HG03378 (cell line): ENCODE measurements around the gene PLGRKT.
"Not testable (repeated sequence)": the region's sequence is repeated elsewhere in the genome, so short reads cannot be mapped to it uniquely, and the experiment has no call there.

Experiments
- ATAC-seq: cut with Tn5 transposase; IDR thresholded peaks from one replicate; pipeline ENCODE4 v1.9.1; 2021; ENCODE audit warnings: mild to moderate bottlenecking, moderate library complexity; ENCODE audit not compliant: unreplicated experiment

Gene PLGRKT

DNA sequence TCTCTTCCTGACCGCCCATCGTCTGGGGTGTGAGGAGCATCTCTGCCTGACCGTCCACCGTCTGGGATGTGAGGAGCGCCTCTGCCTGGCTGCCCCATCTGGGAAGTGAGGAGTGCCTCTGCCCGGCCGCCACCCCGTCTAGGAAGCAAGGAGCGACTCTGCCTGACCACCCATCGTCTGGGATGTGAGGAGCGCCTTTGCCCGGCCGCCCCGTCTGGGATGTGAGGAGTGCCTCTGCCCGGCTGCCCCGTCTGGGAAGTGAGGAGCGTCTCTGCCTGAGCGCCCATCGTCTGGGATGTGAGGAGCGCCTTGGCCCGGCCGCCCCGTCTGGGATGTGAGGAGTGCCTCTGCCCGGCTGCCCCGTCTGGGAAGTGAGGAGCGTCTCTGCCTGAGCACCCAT, 4.4 kb downstream of the PLGRKT start:
- ATAC-seq, result not testable (repeated sequence)

DNA sequence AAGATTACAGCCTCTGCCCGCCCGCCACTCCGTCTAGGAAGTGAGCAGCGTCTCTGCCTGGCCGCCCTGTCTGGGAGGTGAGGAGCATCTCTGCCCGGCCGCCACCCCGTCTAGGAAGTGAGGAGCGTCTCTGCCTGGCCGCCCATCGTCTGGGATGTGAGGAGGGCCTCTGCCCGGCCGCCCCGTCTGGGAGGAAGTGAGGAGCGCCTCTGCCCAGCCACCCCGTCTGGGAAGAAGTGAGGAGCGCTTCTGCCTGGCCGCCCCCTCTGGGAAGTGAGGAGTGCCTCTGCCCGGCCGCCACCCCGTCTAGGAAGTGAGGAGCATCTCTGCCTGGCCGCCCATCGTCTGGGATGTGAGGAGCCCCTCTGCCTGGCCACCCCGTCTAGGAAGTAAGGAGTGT, 4.8 kb downstream of the PLGRKT start:
- not testable (repeated sequence) for ATAC-seq

DNA sequence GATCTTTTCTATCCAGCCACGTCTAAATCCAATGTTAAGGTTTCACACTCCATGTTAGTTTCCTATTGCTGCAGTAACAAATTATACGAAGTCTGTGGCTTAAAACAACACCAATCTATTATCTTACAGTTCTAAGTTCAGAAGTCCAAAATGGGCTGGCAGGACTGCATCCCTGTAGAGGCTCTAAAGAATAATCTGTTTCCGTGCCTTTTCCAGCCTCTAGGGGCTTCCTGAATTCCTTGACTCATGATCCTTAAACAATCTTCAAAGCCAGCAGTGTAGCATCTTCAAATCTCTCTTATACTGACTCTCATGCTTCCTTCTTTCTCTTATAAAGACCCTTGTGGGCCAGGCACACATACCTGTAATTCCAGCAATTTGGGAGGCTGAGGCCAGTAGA, 6.8 kb downstream of the PLGRKT start:
- ATAC-seq, result no peak

DNA sequence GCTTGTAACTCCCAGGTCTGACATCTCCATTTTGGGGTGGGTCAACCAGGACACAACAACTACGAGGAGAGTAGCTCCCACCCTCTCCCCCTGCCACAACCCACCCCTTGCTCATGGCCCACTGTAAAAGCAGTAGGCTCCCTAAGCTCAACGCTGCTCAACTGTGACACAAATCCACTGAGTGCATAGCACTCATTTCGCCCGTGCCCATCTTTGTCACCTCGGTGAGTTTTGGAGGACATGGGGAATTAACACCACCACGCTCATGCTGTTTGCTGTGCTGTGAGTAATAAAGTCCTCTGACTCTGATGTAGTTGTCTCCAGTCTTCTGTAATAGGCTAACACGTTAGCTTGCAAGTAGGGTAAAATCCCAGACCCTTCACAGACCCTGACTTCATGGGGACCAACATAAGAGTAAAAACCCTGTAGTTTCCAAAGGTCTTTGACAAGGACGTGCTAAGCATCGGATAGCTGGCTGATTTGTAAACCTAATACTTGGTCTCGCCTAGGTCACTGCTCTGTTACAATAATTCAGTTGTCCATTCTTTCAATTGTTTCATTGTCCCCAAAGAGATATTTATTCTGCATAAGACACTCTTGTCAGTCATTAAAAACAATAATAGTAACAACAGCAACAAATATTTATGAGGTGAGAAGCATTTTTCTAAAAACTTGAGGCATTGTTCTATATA, 7.7 kb downstream of the PLGRKT start:
- ATAC-seq, result no peak

DNA sequence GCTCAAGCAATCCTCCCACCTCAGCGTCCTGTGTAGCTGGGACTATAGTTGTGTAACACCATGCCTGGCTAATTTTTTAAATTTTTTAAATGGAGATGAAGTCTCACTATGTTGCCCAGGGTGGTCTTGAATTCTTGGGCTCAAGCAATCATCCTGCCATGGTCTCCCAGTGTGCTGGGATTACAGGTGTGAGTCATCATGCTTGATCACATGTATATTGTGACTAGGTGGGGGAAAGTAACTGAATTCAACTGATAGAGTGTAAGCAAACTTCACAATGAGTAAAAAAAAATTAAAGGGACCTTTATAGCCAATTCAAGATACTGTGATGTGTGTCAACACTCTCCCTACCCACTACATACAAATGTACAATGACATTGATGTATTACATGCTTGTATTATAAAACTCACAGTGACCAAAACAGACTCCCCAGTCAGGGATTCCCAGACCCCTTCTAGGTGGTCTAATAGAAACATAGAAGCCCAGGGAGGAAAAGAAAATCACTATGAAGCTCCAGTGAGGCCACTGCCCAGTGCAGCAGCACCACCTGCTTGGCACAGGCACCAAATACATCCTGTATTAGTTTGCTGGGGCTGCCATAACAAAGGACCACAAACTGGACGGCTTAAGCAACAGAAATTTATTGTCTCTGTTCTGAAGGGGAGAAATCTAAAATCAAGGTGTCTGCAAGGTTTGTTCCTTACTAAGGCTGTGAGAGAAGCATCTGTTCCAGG, 8.8 kb downstream of the PLGRKT start:
- ATAC-seq, result no peak

DNA sequence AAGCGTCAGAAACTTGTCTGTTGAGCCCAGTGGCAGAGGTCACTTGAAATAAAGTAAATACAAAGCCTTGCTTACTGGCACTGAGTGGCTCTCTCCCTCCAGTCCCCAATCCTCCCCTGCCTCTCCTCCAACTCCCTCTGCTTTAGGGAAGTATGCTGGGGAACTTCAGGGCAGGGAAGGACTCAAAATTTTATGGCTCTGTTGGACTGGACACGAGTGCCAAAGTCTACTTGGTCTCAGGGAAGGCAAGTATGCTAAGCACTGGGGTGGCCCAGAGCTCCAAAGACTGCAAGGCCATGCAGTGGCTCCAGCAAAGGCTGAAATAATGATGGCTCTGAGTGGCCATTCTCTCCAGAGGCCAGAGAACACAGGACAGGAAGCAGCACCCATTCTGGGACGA, 9.6 kb downstream of the PLGRKT start:
- no peak for ATAC-seq

DNA sequence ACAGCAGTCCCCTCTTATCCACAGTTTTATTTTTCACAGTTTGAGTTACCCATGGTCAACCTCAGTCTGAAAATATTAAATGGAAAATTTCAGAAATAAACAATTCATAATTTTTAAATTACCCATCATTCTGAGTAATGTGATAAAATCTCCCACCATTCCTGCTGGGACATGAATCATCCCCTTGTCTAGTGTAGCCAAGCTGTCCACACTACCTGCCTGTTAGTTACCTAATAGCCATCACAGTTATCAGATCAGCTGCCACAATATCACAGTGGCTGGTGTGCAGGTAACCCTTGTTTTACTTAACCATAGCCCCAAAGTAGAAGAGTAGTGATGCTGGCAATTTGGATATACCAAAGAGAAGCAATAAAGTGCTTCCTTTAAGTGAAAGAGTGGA, 10.7 kb downstream of the PLGRKT start:
- no peak for ATAC-seq

DNA sequence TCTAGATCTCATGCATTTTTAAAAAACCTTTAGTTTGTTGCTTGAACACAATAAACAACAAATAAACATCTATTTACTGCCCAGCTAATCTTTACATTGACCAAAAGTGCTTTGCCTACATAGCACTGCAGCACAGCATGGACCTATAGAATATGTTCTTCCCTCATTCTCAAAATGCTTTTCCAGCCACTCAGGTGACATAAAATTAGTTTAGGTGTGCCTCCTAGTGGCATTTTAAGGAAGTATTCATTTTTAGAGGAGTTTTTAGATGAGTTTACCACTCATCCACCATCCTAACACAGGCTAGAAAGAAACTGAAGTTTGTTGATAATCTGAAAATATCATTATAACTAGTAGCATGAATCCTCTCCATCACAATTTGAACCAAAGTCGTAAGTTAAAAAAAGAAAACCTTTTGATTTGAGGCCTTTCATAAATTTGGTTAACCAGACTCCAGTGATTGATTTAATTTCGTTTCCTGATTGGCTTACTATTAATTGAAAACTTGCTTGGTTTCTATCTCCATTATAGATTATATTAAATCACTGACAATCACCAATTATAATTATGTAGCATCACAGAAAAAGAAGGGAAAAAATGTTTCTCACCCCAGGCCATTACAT, 12.6 kb downstream of the PLGRKT start:
- no peak for ATAC-seq

DNA sequence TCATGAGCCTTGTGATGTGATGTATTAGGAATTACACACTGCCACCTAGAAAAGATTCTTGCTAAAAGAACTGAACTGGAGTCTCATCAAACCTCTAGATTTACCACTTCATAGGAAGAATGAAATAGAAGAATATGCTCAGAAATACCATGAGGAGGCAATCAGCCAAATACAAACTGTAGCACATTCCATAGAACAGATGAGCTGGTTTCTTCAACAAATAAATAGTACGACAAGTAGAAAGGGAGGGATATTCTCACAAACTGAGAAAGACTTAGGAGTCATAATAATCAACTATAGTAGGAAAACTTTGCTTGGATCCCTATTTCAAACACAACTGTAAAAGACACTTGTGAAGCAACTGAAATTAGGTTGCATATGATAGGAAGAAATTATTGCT, 15.4 kb downstream of the PLGRKT start:
- no peak for ATAC-seq

DNA sequence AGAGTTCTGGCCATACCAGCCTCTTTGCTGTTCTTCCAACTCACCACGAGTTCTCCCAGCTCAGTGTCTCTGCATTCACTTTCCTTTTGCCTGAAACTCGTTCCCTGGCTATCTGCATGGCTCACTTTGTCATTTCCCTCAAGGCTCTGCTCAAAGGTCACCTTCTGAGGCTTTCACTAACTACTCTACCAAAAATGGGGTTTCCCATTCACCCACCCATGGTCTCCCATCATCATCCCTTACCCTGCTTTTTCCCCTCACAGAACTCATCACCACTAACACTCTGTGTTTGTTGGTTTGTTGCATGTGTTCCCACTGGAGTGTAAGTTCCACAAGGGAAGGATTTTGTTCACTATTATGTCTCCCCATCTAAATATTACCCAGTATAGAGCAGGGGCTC, 16.6 kb downstream of the PLGRKT start:
- no peak for ATAC-seq

DNA sequence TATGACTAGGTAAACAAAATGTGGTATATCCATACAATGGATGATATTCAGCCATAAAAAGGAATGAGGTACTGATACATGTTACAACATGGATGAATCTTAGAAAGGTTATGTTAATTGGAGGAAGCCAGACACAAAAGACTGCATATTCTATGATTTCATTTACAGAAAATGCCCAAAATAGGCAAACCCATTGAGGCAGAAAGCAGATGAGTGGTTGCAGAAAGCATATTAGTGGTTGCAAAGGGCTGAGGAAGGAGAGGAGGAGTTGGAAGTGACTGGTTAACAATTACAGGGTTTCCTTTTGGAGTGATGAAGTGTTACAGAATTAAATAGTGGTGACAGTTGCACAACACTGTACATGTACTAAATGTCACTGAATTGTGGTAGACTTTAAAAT, 17.7 kb downstream of the PLGRKT start:
- ATAC-seq, result no peak

DNA sequence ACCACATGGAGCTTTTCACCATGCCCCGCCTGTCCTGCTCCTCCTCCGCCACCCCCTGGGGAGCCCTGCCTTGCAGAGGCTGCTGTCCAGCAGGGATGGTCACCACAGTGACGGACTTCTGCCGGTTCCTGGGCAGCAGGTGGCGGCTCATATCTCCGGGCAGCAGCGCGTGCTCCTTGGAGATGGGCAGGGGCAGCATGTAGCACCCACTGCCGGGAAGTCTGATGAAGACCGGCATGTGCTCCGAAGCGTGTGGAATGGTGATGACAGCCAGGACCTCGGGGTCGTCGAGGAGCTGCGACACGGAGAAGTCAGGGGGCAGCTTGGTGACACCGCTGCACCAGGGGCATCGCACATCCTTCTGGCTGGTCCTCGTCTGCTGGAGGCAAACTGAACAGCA, 19.2 kb downstream of the PLGRKT start:
- ATAC-seq, result no peak

DNA sequence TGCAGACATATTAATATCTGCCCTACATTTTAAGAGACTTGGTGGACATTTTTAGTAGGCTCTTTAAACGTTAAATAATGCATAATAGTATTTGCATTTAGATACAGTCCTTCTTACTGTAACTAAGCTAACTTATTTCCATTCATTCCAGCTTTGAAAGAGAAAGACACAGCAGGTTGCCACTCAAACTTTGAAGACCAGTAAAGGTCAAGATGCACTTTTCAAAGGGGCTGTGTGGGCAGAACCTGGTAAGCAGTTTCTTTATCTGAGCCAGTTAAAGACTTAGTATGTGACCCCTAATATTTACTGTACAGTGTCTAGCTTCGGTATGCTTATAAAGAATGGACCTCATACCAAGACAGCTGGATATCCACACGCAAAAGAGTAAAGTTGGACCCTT, 20.8 kb downstream of the PLGRKT start:
- no peak for ATAC-seq

DNA sequence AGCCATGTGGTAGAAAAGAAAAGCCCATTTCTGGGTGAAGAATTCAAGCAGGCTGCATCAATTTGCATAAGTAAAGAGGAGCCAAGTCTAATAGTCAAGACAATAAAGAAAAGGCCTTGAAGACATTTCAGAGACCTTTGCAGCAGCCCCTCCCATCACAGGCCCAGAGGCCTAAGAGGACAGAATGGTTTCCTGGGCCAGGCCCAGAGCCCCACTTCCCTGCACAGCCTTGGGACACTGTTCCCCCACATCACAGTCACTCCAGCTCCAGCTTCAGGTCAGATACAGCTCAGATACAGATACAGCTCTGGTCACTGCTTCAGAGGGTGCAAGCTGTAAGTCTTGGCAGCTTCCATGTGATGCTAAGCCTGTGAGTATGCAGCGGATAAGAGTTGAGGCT, 29.1 kb downstream of the PLGRKT start:
- ATAC-seq, result no peak

DNA sequence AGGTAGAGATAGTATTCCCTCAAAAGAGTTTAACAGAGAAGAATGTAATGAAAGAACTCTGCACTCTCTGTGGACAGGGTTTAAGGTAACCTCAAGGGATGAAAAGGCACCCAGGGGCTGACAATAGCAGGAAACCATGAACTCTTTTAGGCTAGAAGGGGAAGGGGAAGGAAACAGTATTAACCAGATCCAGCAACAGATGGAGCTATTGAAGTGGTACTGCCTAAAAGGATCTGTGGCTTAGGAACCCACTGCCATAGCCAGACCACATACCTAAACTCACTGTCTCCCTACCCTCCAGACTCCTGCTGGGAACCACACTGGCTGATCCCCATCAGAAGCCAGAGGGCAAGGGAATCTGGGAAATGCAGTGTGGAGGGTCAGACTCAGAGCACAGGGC, 35.5 kb downstream of the PLGRKT start:
- no peak for ATAC-seq

DNA sequence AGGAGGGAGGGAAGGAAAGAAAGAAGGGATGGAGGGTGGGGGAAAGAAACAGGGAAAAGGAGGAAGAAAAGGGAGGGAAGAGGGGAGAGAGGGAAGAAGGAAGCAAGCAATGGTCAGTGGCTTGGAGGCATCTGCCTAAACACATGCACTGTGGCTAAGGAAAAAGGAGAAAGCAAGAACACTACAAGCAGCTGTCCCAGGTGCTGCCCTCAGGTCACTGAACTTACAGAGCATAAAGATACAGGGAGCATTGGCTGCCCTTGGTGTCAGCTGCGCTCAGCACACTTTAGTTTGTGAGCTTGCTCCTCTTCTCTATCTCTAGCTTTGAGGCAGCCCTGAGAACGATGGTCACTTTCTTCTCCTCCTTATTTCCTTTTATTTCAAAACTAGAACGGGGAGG, 40.2 kb downstream of the PLGRKT start:
- ATAC-seq, result not testable (repeated sequence)

DNA sequence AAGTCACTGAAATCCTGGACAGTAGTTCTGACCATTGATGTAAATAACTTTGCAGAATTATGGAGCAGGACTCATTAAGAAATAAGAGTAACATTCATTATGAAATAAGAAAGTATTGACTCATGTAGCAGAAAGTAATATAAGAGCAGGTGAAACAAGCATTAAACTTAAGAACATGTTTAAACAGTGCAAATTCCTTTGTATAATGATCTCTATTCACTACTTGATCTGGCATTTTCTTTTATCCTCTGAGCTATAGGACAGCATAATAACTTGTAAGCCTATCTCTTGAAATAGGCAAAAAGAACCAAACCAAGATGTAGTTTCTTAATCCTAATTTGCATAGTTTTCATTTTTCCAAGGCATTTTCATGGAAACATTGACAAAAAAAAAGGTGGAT, 42.3 kb downstream of the PLGRKT start:
- ATAC-seq, result no peak

DNA sequence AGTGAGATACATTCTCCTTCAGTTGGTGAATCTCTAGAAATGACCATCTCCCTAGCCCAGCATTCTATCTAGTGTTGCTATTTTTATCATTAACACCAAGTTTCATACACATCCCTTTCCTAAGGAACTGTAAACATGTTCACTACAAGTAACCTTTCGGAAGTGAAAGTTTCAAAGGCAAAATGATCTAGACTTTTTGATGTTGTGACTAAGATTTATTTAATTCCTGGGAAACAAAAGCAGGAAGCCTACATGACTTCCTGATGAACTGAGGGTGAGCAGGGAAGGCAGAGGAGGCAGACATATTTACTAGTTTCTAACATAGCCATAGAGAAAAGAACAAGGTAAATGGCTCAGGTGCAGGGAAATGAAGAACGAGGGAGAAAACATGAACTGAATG, 43.7 kb downstream of the PLGRKT start:
- not testable (repeated sequence) for ATAC-seq

DNA sequence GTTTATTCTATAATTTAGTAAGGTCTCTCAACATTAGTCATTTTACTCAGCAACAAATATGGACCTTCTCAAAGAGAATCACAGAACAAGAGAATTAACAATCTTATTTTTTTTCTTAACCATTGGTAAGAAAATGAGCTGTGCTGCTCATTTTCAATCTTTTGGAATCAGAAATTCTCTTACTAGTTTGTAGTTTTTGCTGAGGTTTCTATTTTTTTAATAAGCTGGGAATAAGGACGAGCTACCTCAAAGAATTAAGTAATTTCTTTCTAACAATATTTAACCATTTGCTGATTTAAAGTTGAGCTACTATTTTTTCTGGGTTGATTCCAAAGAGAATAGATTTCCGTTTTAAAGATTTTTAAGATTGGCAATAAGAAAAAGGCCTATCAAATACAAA, 44.2 kb downstream of the PLGRKT start:
- ATAC-seq, result no peak

DNA sequence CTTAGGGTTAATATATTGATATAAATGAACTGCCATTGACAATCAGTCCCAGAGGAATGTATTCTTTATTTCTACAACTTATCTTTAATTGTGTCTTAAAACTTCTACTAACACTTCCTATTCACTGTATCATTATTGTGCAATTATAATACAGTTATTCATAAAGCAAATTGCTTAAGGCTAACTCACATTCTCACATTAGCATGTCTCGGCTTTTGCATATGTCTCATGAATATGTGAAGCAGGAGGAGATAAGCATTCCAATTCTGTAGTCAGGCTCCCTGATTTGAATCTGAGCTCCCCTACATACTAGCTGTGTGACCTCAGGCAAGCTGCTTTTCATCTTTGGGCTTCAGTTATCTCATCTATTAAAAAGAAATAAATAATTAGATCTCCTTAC, 45.4 kb downstream of the PLGRKT start:
- ATAC-seq, result no peak

DNA sequence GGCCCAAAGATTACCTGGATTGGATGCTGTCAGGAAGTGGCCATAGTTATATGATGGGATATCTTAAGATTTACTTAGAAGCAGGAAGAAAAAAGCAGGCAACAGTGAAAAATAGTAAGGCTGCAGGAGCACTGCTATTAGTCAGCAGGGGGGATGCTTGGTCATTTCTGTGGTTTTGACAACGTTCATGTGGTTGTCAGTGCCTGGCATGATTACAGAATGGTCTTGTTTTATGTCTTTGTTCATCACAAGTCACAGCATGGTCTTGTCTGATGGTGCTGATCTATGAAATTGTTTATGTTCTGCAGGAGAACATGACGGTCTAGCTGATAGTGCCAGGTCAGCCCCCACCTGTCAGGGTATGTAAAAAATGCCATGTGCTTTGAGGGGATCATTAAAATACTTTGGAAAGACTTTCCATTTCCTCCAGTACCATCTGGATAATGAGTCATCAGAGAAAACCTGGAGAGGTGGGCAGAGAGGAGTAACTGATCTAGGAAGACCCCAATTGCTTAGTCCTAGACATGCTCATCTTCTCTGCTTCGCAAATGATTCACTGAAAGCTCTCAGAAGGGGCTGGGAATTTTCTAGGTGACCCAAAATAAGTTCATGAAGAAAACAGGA, 48.5 kb downstream of the PLGRKT start:
- ATAC-seq, result peak; percentile 73
